WERI-Rb-1 (cell line): Measurements from ENCODE around the gene CXCR4.
"Not testable (repeated sequence)": the region's sequence is repeated elsewhere in the genome, so short reads cannot be mapped to it uniquely, and the experiment has no call there.

Source experiments
- DNase-seq: peaks from one replicate; pipeline ENCODE4 v3.0.0-alpha.2; 2020
- H3K27ac ChIP-seq: fragments of 250-450 bp; sonication (Bioruptor Pico); 2 replicates; pipeline ENCODE4 v1.5.1; 2020; ENCODE audit warnings: mild to moderate bottlenecking, moderate library complexity
- H3K27me3 ChIP-seq: fragments of 250-450 bp; sonication (Bioruptor Pico); 2 replicates; pipeline ENCODE4 v1.5.1; 2021; ENCODE audit warnings: mild to moderate bottlenecking, low read depth, moderate library complexity; ENCODE audit not compliant: insufficient read depth, severe bottlenecking
- H3K36me3 ChIP-seq: fragments of 250-450 bp; sonication (Bioruptor Pico); 2 replicates; pipeline ENCODE4 v1.5.1; 2020; ENCODE audit warnings: mild to moderate bottlenecking, moderate library complexity
- H3K4me3 ChIP-seq: 2 replicates; pipeline ENCODE4 v1.5.1; 2011; ENCODE audit warnings: low read depth, mild to moderate bottlenecking, control low read depth, low read length
- H3K9me3 ChIP-seq: fragments of 250-450 bp; sonication (Bioruptor Pico); 2 replicates; pipeline ENCODE4 v1.5.1; 2021; ENCODE audit warnings: mild to moderate bottlenecking, moderate library complexity; ENCODE audit not compliant: severe bottlenecking
- CTCF ChIP-seq: IDR thresholded peaks from 2 replicates; pipeline ENCODE4 v1.5.1; 2011; ENCODE audit warnings: low read depth, mild to moderate bottlenecking, control low read depth, inconsistent platforms, low read length

CXCR4 gene

GRCh38 chr2:136104977-136105376, 13.0 kb downstream of the CXCR4 start:
- no peak for TF ChIP-seq CTCF
- H3K9me3 ChIP-seq = no peaks in the 10 kb centered on the region
- no peaks in the 10 kb centered on the region for H3K27me3 ChIP-seq
- H3K36me3 ChIP-seq = no peaks in the 10 kb centered on the region
- H3K4me3 ChIP-seq = no peak overlapping the region
- no peak for DNase-seq
- no peak overlapping the region for H3K27ac ChIP-seq

- Histone ChIP-seq H3K27me3 (no peaks in the 10 kb centered on the region), H3K27ac (no peak overlapping the region), H3K4me3 (no peak overlapping the region), H3K36me3 (no peaks in the 10 kb centered on the region), H3K9me3 (no peaks in the 10 kb centered on the region)
- DNase-seq = no peak
- TF ChIP-seq CTCF = no peak
These were observed 16.9 kb downstream of the CXCR4 start for GRCh38 chr2:136101042-136101441.

- DNase-seq = no peak
- Histone ChIP-seq H3K27ac (no peak overlapping the region), H3K36me3 (no peaks in the 10 kb centered on the region), H3K4me3 (no peak overlapping the region), H3K9me3 (no peaks in the 10 kb centered on the region), H3K27me3 (no peaks in the 10 kb centered on the region)
- TF ChIP-seq CTCF = no peak
These were observed 19.5 kb downstream of the CXCR4 start for GRCh38 chr2:136098441-136098840.

GRCh38 chr2:136093583-136093982, 24.4 kb downstream of the CXCR4 start:
- no peaks in the 10 kb centered on the region for H3K9me3 ChIP-seq
- no peak overlapping the region for H3K4me3 ChIP-seq
- H3K36me3 ChIP-seq = no peaks in the 10 kb centered on the region
- DNase-seq = no peak
- TF ChIP-seq CTCF = no peak
- no peaks in the 10 kb centered on the region for H3K27me3 ChIP-seq
- H3K27ac ChIP-seq = no peak overlapping the region

- H3K27ac ChIP-seq = no peak overlapping the region
- DNase-seq = no peak
- no peaks in the 10 kb centered on the region for H3K36me3 ChIP-seq
- H3K9me3 ChIP-seq = no peaks in the 10 kb centered on the region
- no peaks in the 10 kb centered on the region for H3K27me3 ChIP-seq
- TF ChIP-seq CTCF = no peak
- no peak overlapping the region for H3K4me3 ChIP-seq
These were observed 26.1 kb downstream of the CXCR4 start for GRCh38 chr2:136091899-136092298.

GRCh38 chr2:136087901-136088460, 30.0 kb downstream of the CXCR4 start:
- H3K27ac ChIP-seq, H3K27me3 ChIP-seq: not testable (repeated sequence)

More at GRCh38 chr2:136087901-136088460, 30.0 kb downstream of the CXCR4 start:
- not testable (repeated sequence) for DNase-seq, H3K36me3 ChIP-seq, H3K4me3 ChIP-seq, H3K9me3 ChIP-seq
